ENCODE results near the gene SQOR. TPM values are rescaled to one million over a fixed set of nuclear protein-coding genes. Genes with fewer than 3 reads are reported as not detected.

Gene SQOR
- total RNA-seq, 2 experiments from 2014 or later: 14.0 to 16.9 TPM

DNA sequence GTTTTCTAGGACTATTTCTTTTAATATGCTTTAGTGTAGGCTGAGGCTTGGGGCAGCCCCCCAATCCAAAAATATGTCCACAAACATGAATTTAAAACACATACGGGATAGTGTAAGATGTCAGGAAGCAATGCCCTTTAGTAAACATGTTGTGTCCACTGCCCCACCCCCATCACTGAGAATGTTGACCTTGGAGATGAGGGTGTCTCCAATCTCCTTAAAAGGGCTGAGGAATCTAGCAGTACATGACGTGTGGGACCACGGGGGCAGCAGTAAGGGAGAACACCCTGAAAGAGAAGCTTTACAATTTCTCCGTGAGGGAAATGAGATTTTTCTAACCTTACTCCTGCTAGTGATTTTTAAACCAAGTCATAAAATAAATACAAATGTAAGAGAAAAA is 84.7 kb downstream of the SQOR start:
- no peaks in the 10 kb centered on the region for H3K9me3 ChIP-seq (ENCODE audit: control insufficient read depth in 1 of 2, insufficient read depth in 1 of 2, low read length in 2 of 2)
- no peak overlapping the region for H3K4me3 ChIP-seq (ENCODE audit: low read length)
- ATAC-seq (ENCODE audit: poor library complexity): no peak
- intact Hi-C loops (cut with DNase I, micrococcal nuclease): no loop called here
- POLR2A ChIA-PET: no interaction called here
- no peak overlapping the region for H3K27ac ChIP-seq (ENCODE audit: low read depth in 1 of 2, low read length in 2 of 2)
- CTCF ChIA-PET: no interaction called here
- H3K9me3 Mint-ChIP-seq: no peaks in the 10 kb centered on the region
- H3K27me3 Mint-ChIP-seq: peaks cover 31% of the 10 kb centered on the region
- no peak overlapping the region for H3K27ac Mint-ChIP-seq
- H3K27me3 ChIP-seq (ENCODE audit: control insufficient read depth in 1 of 2, insufficient read depth in 2 of 2, low read length in 2 of 2): peaks cover 9 to 12% of the 10 kb centered on the region in 2 experiments
- TF ChIP-seq, protein P1, sequence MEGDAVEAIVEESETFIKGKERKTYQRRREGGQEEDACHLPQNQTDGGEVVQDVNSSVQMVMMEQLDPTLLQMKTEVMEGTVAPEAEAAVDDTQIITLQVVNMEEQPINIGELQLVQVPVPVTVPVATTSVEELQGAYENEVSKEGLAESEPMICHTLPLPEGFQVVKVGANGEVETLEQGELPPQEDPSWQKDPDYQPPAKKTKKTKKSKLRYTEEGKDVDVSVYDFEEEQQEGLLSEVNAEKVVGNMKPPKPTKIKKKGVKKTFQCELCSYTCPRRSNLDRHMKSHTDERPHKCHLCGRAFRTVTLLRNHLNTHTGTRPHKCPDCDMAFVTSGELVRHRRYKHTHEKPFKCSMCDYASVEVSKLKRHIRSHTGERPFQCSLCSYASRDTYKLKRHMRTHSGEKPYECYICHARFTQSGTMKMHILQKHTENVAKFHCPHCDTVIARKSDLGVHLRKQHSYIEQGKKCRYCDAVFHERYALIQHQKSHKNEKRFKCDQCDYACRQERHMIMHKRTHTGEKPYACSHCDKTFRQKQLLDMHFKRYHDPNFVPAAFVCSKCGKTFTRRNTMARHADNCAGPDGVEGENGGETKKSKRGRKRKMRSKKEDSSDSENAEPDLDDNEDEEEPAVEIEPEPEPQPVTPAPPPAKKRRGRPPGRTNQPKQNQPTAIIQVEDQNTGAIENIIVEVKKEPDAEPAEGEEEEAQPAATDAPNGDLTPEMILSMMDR (IDR thresholded peaks at IDR 0.05): no peak
- H3K36me3 Mint-ChIP-seq (ENCODE audit: low read depth): no peaks in the 10 kb centered on the region
- H3K4me3 Mint-ChIP-seq: no peak overlapping the region
- no peaks in the 10 kb centered on the region for H3K4me1 Mint-ChIP-seq (ENCODE audit: low read depth)
- no peaks in the 10 kb centered on the region for H3K36me3 ChIP-seq (ENCODE audit: insufficient read depth, low read length)
- no peak for DNase-seq
- no peaks in the 10 kb centered on the region for H3K4me1 ChIP-seq (ENCODE audit: insufficient read depth, low read length)

DNA sequence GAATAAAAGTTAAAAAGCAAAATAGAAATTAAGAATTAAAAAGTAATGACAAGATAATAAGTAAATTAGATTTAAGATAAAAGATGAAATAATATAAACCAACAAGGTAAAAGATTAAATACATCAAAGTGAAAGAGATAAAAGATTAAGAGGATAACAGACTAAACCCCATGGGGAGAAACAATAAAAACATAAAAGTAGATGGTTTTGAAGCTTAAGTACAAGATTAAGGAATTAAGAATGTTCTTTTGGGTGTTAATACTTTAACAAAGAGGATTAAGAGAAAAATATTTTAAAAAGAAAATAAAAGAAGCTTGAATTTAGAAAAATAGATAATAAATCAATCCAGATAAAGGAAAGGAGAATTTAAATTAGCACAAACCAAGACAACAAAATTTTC is 85.4 kb downstream of the SQOR start:
- H3K27me3 Mint-ChIP-seq: peaks cover 27% of the 10 kb centered on the region
- H3K9me3 ChIP-seq (ENCODE audit: control insufficient read depth in 1 of 2, insufficient read depth in 1 of 2, low read length in 2 of 2): no peaks in the 10 kb centered on the region
- POLR2A ChIA-PET: no interaction called here
- no peak overlapping the region for H3K27ac Mint-ChIP-seq
- H3K4me1 Mint-ChIP-seq (ENCODE audit: low read depth): no peaks in the 10 kb centered on the region
- H3K27ac ChIP-seq (ENCODE audit: low read depth in 1 of 2, low read length in 2 of 2): no peak overlapping the region
- CTCF ChIA-PET: interaction anchor here (0.5 kb wide), 1 partner anchor 31 kb away, joined by 3 read pairs; no protein-coding TSS in a partner anchor
- TF ChIP-seq, protein P1 (IDR thresholded peaks at IDR 0.05): no peak
- no peaks in the 10 kb centered on the region for H3K36me3 ChIP-seq (ENCODE audit: insufficient read depth, low read length)
- no peaks in the 10 kb centered on the region for H3K4me1 ChIP-seq (ENCODE audit: insufficient read depth, low read length)
- no peaks in the 10 kb centered on the region for H3K36me3 Mint-ChIP-seq (ENCODE audit: low read depth)
- intact Hi-C loops (cut with DNase I, micrococcal nuclease): no loop called here
- H3K4me3 ChIP-seq (ENCODE audit: low read length): no peak overlapping the region
- H3K4me3 Mint-ChIP-seq: no peak overlapping the region
- H3K9me3 Mint-ChIP-seq: no peaks in the 10 kb centered on the region
- H3K27me3 ChIP-seq (ENCODE audit: control insufficient read depth in 1 of 2, insufficient read depth in 2 of 2, low read length in 2 of 2): peaks cover 9 to 12% of the 10 kb centered on the region in 2 experiments
- no peak for ATAC-seq (ENCODE audit: poor library complexity)
- no peak for DNase-seq

DNA sequence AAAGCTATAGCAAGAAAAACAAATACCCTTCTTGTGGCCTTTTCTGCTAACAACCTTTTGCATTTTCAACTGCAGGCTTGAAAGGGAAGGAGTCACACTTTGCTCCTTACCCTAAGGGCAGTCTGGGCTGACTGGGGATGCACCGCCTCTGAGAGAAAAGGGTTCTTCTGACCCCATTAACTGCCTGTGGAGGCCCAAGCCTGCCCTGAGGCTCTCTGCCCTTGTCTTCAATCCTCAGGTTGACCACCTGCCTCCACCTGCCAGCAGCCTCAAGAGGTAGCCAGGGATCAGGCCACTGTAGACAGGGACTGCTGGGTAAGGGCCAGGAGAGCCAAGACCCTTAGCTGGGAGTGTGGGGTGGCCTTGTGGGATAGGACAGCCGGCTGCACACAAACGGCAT is 93.8 kb downstream of the SQOR start:
- intact Hi-C loops (cut with DNase I, micrococcal nuclease): no loop called here
- peaks cover 46% of the 10 kb centered on the region for H3K27me3 Mint-ChIP-seq
- TF ChIP-seq, protein P1 (IDR thresholded peaks at IDR 0.05): no peak
- Histone ChIP-seq H3K27ac (ENCODE audit: low read depth in 1 of 2, low read length in 2 of 2) (no peak overlapping the region), H3K36me3 (ENCODE audit: insufficient read depth, low read length) (no peaks in the 10 kb centered on the region), H3K27me3 (ENCODE audit: control insufficient read depth in 1 of 2, insufficient read depth in 2 of 2, low read length in 2 of 2) (peaks cover 2 to 3% of the 10 kb centered on the region in 2 experiments), H3K4me3 (ENCODE audit: low read length) (no peak overlapping the region), H3K9me3 (ENCODE audit: control insufficient read depth in 1 of 2, insufficient read depth in 1 of 2, low read length in 2 of 2) (no peaks in the 10 kb centered on the region), H3K4me1 (ENCODE audit: insufficient read depth, low read length) (no peaks in the 10 kb centered on the region)
- no peaks in the 10 kb centered on the region for H3K9me3 Mint-ChIP-seq
- DNase-seq (no peak), ATAC-seq (ENCODE audit: poor library complexity) (no peak)
- H3K4me1 Mint-ChIP-seq (ENCODE audit: low read depth): no peaks in the 10 kb centered on the region
- CTCF ChIA-PET: no interaction called here
- H3K36me3 Mint-ChIP-seq (ENCODE audit: low read depth): no peaks in the 10 kb centered on the region
- POLR2A ChIA-PET: no interaction called here
- H3K4me3 Mint-ChIP-seq: no peak overlapping the region
- H3K27ac Mint-ChIP-seq: no peak overlapping the region

Data from CD4-positive, alpha-beta T cell (primary cell).